Kidney epithelial cell (primary cell): Measurements from ENCODE around the gene TAT. TPM values are rescaled to one million over a fixed set of nuclear protein-coding genes. Genes with fewer than 3 reads are reported as not detected.

ENCODE experiments used
- DNase-seq: peaks from one replicate; pipeline ENCODE4 v3.0.0-alpha.2; 2010; ENCODE audit warnings: low read depth
- H3K27me3 ChIP-seq: 2 replicates; pipeline ENCODE4 v1.6.0; 2011; ENCODE audit warnings: low read length; ENCODE audit not compliant: control insufficient read depth, insufficient read depth
- H3K36me3 ChIP-seq: 2 replicates; pipeline ENCODE4 v1.5.1; 2011; ENCODE audit warnings: low read length; ENCODE audit not compliant: control insufficient read depth, insufficient read depth
- H3K4me3 ChIP-seq: 2 replicates; pipeline ENCODE4 v1.5.1; 2011; ENCODE audit warnings: low read depth, mild to moderate bottlenecking, control low read depth, low read length
- CTCF ChIP-seq: IDR thresholded peaks from 2 replicates; pipeline ENCODE4 v1.5.1; 2011; ENCODE audit warnings: mild to moderate bottlenecking, moderate library complexity, low read length, control low read depth, inconsistent platforms; ENCODE audit not compliant: insufficient read depth, poor library complexity, severe bottlenecking
- total RNA-seq: library from RNA; depleted of rRNA; stranded (reverse); fragments of >200 nt; gene quantifications from 2 replicates; pipeline ENCODE4 v1.2.3, GENCODE V29; 2015

The TAT gene
- total RNA-seq, 1 donor from 2014 or later = not detected

GRCh38 chr16:71570144-71570543 lies 6.7 kb downstream of the TAT start:
- no peaks in the 10 kb centered on the region for H3K36me3 ChIP-seq
- no peak overlapping the region for H3K4me3 ChIP-seq
- DNase-seq = no peak
- TF ChIP-seq CTCF = no peak
- H3K27me3 ChIP-seq = no peaks in the 10 kb centered on the region

- H3K4me3 ChIP-seq = no peak overlapping the region
- no peaks in the 10 kb centered on the region for H3K27me3 ChIP-seq
- H3K36me3 ChIP-seq = no peaks in the 10 kb centered on the region
- no peak for TF ChIP-seq CTCF
- no peak for DNase-seq
Measured at GRCh38 chr16:71569621-71570020, 7.3 kb downstream of the TAT start.

GRCh38 chr16:71568551-71568950 lies 8.3 kb downstream of the TAT start:
- DNase-seq = no peak
- no peak overlapping the region for H3K4me3 ChIP-seq
- no peaks in the 10 kb centered on the region for H3K27me3 ChIP-seq
- no peak for TF ChIP-seq CTCF
- H3K36me3 ChIP-seq = no peaks in the 10 kb centered on the region

GRCh38 chr16:71567931-71568330 lies 9.0 kb downstream of the TAT start:
- DNase-seq = no peak
- Histone ChIP-seq H3K4me3 (no peak overlapping the region), H3K27me3 (no peaks in the 10 kb centered on the region), H3K36me3 (no peaks in the 10 kb centered on the region)
- no peak for TF ChIP-seq CTCF

- H3K4me3 ChIP-seq = no peak overlapping the region
- TF ChIP-seq CTCF = no peak
Measured at GRCh38 chr16:71565812-71566700, 10.8 kb downstream of the TAT start.

More at GRCh38 chr16:71565812-71566700, 10.8 kb downstream of the TAT start:
- H3K36me3 ChIP-seq = no peaks in the 10 kb centered on the region
- H3K27me3 ChIP-seq = no peaks in the 10 kb centered on the region
- no peak for DNase-seq
